Measurements from ENCODE around the gene FGF23.

DNA sequence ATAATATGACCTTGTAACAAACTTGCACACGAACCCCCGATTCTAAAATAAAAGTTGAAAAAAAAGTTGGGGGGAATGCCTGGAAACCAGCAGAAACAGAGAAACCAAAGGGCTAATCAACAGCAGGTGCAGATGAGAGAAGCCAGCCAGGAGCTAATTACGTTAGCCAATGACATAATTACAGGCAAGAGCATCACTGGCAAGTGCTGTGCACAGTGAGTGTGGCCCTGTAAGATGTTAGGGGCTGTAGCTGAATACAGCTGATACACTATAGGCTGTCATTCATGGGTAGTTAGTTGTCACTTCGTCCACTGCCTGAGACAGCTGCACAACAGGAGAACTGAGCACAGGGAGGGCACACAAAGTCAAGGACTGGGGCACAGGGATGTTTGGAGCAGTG is 7.3 kb upstream of the FGF23 start:
- no peak for TF ChIP-seq EZH2 (IDR thresholded peaks at IDR 0.05; ENCODE audit: low read length, missing control alignments)
- TF ChIP-seq, protein P1, sequence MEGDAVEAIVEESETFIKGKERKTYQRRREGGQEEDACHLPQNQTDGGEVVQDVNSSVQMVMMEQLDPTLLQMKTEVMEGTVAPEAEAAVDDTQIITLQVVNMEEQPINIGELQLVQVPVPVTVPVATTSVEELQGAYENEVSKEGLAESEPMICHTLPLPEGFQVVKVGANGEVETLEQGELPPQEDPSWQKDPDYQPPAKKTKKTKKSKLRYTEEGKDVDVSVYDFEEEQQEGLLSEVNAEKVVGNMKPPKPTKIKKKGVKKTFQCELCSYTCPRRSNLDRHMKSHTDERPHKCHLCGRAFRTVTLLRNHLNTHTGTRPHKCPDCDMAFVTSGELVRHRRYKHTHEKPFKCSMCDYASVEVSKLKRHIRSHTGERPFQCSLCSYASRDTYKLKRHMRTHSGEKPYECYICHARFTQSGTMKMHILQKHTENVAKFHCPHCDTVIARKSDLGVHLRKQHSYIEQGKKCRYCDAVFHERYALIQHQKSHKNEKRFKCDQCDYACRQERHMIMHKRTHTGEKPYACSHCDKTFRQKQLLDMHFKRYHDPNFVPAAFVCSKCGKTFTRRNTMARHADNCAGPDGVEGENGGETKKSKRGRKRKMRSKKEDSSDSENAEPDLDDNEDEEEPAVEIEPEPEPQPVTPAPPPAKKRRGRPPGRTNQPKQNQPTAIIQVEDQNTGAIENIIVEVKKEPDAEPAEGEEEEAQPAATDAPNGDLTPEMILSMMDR (conservative IDR thresholded peaks at IDR 0.05 in 1 of 2, IDR thresholded peaks at IDR 0.05 in 1 of 2; ENCODE audit: low read depth in 1 of 2, low read length in 2 of 2) = no peak

Measured in fibroblast of lung (primary cell).